Measurements from ENCODE around the gene KLF6.

The KLF6 gene

GRCh38 chr10:3784510-3785250, at the start of gene KLF6:
KLF6 (minus strand) TSS chr10:3785209; CDS start chr10:3785014, 195 bp downstream.
- TF ChIP-seq GATA2 (IDR thresholded peaks at IDR 0.05; ENCODE audit: low read depth, low read length), result no peak
- no peak for TF ChIP-seq GATA3 (IDR thresholded peaks at IDR 0.05; ENCODE audit: low read depth, low read length)

- TF ChIP-seq GATA3 (IDR thresholded peaks at IDR 0.05; ENCODE audit: low read depth, low read length) (no peak), GATA2 (IDR thresholded peaks at IDR 0.05; ENCODE audit: low read depth, low read length) (no peak)
Measured at GRCh38 chr10:3834404-3834803, 49.4 kb upstream of the KLF6 start.

DNA sequence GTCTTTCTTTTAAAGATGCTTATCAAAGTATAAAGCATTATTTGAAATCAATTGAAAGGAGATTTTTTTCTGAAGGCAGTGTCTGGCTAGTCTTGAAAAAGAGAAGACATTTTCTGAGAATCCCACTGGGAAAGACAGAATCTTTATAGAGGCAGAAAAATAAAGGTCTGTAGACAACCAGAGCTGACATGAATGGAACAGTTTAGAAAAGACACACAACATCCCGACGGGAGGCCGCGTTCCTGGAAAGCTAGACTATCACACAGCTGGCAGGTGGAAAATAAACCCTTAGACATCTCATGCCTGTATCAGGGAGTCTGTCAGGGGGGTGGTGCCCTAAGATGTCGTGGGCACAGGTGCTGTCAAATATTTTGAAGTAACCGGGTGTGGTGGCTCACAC, 48.0 kb upstream of the KLF6 start:
- TF ChIP-seq GATA3 (IDR thresholded peaks at IDR 0.05; ENCODE audit: low read depth, low read length) (no peak), GATA2 (IDR thresholded peaks at IDR 0.05; ENCODE audit: low read depth, low read length) (no peak)

GRCh38 chr10:3832022-3832786, 47.2 kb upstream of the KLF6 start:
- TF ChIP-seq GATA3 (IDR thresholded peaks at IDR 0.05; ENCODE audit: low read depth, low read length), result no peak
- TF ChIP-seq GATA2 (IDR thresholded peaks at IDR 0.05; ENCODE audit: low read depth, low read length), result no peak

- no peak for TF ChIP-seq GATA3 (IDR thresholded peaks at IDR 0.05; ENCODE audit: low read depth, low read length)
- no peak for TF ChIP-seq GATA2 (IDR thresholded peaks at IDR 0.05; ENCODE audit: low read depth, low read length)
Measured at GRCh38 chr10:3831608-3832007, 46.6 kb upstream of the KLF6 start.

DNA sequence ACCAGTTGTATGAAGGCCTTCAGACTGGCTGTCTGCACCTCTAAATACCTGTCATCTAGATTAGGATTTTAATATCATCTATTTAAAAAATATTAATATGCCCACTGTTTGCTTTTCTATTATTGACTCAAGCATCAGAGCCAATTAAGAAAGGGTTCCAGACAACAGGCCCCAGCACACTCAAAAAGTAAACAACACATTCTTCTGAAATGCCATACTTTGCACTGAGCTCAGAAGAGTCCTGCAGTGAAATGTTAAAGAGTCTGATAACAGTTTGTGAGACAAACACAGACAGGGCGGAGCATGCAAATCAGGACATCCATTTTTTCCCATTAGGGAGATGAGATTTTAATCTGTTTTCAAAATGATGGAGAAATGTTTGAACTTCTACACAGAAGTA, 45.9 kb upstream of the KLF6 start:
- no peak for TF ChIP-seq GATA3 (IDR thresholded peaks at IDR 0.05; ENCODE audit: low read depth, low read length)
- TF ChIP-seq GATA2 (IDR thresholded peaks at IDR 0.05; ENCODE audit: low read depth, low read length), result no peak

DNA sequence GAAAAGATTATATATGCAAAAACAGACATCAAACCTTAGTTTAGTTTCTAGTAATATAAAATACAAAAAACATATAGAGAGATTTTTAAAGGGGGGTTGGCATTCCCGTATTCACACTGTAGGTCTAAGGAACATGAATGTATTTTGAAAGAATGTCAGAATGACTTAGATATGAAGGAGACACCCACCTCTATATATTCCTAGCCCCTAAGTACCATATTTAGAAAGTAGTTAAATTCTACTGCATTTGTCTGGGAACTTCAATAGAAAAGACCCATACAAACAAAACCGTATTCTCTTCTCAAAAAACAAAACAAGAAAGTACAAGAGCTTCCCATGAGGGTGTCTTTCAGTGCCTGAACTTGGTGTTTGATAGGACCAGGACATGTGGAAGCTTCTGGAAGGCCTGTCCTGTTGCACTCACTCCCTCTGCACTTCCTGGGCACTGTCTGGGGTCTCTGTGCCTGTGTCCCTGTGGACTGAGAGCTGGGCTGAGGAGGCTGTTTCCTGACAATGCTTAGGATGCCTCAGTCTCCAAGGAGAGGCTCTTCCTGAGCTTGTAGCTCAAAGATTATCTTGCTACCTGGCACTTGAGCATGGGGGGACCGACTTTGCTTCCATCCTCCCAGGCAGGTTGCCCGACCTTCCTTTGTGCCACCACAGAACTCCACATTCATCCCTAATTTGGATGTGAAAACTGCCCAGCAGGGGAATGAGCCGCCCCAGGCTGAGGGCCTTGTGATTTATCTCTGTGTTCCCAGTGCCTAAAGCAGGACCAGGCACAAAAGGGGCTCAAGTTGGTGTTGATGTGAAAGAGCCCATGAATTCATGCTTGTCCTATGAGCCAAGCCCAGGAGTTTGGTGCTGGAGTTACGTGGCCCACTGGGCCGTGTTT, 44.4 kb upstream of the KLF6 start:
- TF ChIP-seq GATA2 (IDR thresholded peaks at IDR 0.05; ENCODE audit: low read depth, low read length), result no peak
- TF ChIP-seq GATA3 (IDR thresholded peaks at IDR 0.05; ENCODE audit: low read depth, low read length), result no peak

- no peak for TF ChIP-seq GATA3 (IDR thresholded peaks at IDR 0.05; ENCODE audit: low read depth, low read length)
- TF ChIP-seq GATA2 (IDR thresholded peaks at IDR 0.05; ENCODE audit: low read depth, low read length), result no peak
Measured at GRCh38 chr10:3828404-3829155, 43.6 kb upstream of the KLF6 start.

DNA sequence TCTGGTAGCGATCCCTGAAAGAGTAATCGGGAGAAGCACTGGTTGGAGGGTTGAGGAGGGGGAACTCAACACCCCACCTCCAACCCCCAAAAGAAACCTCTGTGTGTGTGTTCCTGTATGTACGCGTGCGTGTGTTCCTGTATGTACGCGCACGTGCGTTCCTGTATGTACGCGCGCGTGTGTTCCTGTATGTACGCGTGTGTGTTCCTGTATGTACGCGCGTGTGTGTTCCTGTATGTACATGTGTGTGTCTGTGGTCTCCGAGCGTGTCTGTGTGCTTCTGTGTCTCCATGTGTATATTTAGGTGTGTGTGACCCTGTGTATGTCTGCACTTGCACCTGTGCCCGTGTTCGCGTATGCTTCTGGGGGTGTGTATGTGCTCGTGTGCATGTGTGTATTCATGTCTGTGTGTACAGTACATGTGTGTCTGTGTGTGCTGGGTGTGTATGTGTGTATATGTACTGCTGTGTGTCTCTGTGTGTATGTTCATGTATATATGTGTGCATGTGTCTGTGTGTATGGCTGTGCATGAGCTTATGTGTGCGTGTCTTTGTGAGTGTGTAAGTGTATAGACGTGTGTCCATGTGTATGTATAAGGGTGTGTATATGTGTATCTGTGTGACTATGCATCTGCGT, 42.9 kb upstream of the KLF6 start:
- TF ChIP-seq GATA2 (IDR thresholded peaks at IDR 0.05; ENCODE audit: low read depth, low read length) (no peak), GATA3 (IDR thresholded peaks at IDR 0.05; ENCODE audit: low read depth, low read length) (no peak)

- TF ChIP-seq GATA3 (IDR thresholded peaks at IDR 0.05; ENCODE audit: low read depth, low read length) (no peak), GATA2 (IDR thresholded peaks at IDR 0.05; ENCODE audit: low read depth, low read length) (no peak)
Measured at GRCh38 chr10:3827266-3827665, 42.3 kb upstream of the KLF6 start.

GRCh38 chr10:3825862-3826351, 40.9 kb upstream of the KLF6 start:
- TF ChIP-seq GATA3 (IDR thresholded peaks at IDR 0.05; ENCODE audit: low read depth, low read length) (no peak), GATA2 (IDR thresholded peaks at IDR 0.05; ENCODE audit: low read depth, low read length) (no peak)

GRCh38 chr10:3825244-3825643, 40.2 kb upstream of the KLF6 start:
- no peak for TF ChIP-seq GATA2 (IDR thresholded peaks at IDR 0.05; ENCODE audit: low read depth, low read length)
